Osteocyte (in vitro differentiated cells): ENCODE data around the gene NCAM2. TPM values are rescaled to one million over a fixed set of nuclear protein-coding genes. Genes with fewer than 3 reads are reported as not detected.
A peak's percentile ranks its signal among the peaks of the same experiment; 100 is the strongest.

ENCODE experiments used
- DNase-seq: peaks from one replicate; pipeline ENCODE4 v3.0.0; 2021; ENCODE audit warnings: mixed read lengths; ENCODE audit not compliant: unreplicated experiment; ENCODE audit errors: extremely low spot score
- H3K27ac Mint-ChIP-seq: one replicate; pipeline ENCODE4 v1.8.0; 2021; ENCODE audit warnings: mild to moderate bottlenecking, mixed read lengths; ENCODE audit not compliant: unreplicated experiment
- H3K27me3 Mint-ChIP-seq: one replicate; pipeline ENCODE4 v1.8.0; 2021; ENCODE audit warnings: mixed read lengths; ENCODE audit not compliant: unreplicated experiment
- H3K36me3 Mint-ChIP-seq: one replicate; pipeline ENCODE4 v1.8.0; 2021; ENCODE audit warnings: mixed read lengths; ENCODE audit not compliant: unreplicated experiment
- H3K4me1 Mint-ChIP-seq: one replicate; pipeline ENCODE4 v1.8.0; 2021; ENCODE audit warnings: mixed read lengths; ENCODE audit not compliant: unreplicated experiment
- H3K4me3 Mint-ChIP-seq: one replicate; pipeline ENCODE4 v1.8.0; 2021; ENCODE audit warnings: mild to moderate bottlenecking, moderate library complexity, mixed read lengths; ENCODE audit not compliant: unreplicated experiment
- H3K9me3 Mint-ChIP-seq: one replicate; pipeline ENCODE4 v1.8.0; 2021; ENCODE audit warnings: mixed read lengths; ENCODE audit not compliant: unreplicated experiment
- total RNA-seq: library from RNA; stranded (reverse); gene quantifications from 2 replicates; pipeline ENCODE4 v1.2.1, GENCODE V29; 2021
- TF ChIP-seq, protein P1 (sequence below): fragments of 200-600 bp; sonication (generic); IDR thresholded peaks from 2 replicates; pipeline ENCODE4 v1.5.0; 2021; ENCODE audit warnings: antibody characterized with exemption, mild to moderate bottlenecking, moderate library complexity

NCAM2 gene
- total RNA-seq, 1 donor from 2014 or later = 121 TPM

DNA sequence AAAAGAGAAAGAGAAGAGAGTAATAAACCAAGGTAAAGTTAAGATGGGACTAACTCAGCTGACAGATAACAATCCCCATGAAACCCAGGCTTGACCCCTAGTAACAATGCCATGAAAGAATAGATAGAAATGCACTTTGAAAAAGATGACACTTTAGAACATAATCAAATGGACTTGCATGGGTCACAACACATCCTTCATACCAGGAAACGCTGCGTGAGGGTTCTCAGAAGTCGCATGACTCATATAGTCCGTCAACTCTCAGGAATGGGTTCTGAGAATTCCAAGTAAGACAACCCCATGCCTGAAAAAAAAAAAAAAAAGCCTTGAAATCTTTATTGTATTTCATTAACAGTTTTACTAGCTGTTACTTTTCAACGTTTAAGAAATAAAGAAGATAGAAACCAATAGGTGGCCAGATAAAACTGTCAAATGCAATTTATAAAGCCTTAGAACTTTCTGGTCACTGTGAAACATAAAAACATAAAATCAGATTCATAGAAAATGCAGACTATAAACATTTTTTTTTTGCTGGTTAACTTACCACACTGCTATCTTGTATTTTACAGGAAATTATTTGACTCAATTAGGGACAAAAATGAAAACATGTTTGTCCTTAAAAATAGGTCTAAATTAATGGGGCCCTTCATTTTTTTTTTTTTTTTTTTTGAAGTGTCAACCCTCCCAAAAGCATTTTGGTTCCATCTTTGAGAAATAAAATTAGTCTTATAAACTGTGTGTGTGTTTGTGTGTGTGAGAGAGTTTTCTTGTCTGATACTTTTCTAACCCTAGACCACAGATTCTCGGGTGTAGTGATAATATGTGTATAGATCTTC is 202.1 kb downstream of the NCAM2 start:
- Mint-ChIP-seq H3K27ac (peak overlapping the region; percentile 93), H3K9me3 (peaks cover 3% of the 10 kb centered on the region), H3K4me3 (peak overlapping the region; percentile 56), H3K27me3 (no peaks in the 10 kb centered on the region), H3K36me3 (peaks cover 4% of the 10 kb centered on the region), H3K4me1 (peaks cover 54% of the 10 kb centered on the region)
- DNase-seq = no peak
- TF ChIP-seq, protein P1, sequence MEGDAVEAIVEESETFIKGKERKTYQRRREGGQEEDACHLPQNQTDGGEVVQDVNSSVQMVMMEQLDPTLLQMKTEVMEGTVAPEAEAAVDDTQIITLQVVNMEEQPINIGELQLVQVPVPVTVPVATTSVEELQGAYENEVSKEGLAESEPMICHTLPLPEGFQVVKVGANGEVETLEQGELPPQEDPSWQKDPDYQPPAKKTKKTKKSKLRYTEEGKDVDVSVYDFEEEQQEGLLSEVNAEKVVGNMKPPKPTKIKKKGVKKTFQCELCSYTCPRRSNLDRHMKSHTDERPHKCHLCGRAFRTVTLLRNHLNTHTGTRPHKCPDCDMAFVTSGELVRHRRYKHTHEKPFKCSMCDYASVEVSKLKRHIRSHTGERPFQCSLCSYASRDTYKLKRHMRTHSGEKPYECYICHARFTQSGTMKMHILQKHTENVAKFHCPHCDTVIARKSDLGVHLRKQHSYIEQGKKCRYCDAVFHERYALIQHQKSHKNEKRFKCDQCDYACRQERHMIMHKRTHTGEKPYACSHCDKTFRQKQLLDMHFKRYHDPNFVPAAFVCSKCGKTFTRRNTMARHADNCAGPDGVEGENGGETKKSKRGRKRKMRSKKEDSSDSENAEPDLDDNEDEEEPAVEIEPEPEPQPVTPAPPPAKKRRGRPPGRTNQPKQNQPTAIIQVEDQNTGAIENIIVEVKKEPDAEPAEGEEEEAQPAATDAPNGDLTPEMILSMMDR = no peak

DNA sequence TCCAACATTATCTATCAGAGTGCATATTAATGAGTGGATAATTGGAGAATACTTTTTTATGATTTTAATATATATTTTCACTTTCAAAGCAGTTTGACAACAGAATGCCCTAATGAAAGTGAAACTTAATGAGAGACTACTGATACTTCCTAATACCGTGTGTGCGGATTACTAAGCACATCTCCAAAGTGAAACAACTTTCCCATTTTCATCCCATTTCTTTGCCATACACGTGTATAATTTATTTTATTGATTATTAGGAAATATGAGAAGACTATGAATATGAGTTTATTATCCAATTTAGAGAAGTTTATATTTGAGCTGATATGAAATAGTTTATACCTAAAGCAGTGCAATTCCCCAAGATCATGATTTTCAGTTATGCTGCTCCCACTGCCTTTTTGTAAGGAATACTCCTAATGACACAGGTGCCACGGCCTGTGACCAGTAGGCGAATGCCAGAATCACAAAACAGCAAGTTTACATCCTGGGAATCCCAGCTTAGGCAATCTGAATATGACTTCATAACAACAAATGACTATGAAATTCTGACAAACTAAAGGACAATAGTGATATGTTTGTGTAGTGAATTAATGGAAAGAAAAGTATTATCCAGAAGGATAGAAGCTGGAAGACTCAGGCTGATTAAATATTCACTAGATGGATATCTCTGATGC is 202.9 kb downstream of the NCAM2 start:
- DNase-seq = no peak
- H3K9me3 Mint-ChIP-seq = peaks cover 3% of the 10 kb centered on the region
- H3K27ac Mint-ChIP-seq = peak overlapping the region; percentile 93
- H3K4me3 Mint-ChIP-seq = peak overlapping the region; percentile 56
- H3K27me3 Mint-ChIP-seq = no peaks in the 10 kb centered on the region
- TF ChIP-seq, protein P1 = no peak
- peaks cover 4% of the 10 kb centered on the region for H3K36me3 Mint-ChIP-seq
- peaks cover 46% of the 10 kb centered on the region for H3K4me1 Mint-ChIP-seq

DNA sequence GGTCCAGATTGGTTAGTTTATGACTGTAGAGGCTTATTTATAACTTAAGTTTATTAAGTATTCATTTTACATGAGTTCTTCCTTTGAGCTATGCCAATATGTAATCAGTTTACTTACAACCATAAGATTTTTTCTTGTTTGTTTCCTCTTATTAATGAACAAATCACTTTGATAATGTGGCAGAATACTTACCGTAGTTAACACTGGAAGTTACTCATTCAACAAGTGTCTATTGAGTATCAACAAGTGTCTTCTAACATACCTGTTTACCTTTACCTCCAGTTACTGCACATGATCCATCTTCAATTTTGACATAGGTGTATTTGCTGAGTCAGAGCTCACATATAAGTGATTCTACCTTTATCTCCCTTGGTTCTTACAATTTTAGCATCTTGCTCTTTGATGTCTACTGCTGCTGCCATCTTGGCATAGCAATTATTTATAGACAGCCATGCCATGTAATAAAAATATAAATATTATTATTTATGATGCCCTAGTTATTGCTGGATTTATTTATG is 205.7 kb downstream of the NCAM2 start:
- H3K4me3 Mint-ChIP-seq = no peak overlapping the region

DNA sequence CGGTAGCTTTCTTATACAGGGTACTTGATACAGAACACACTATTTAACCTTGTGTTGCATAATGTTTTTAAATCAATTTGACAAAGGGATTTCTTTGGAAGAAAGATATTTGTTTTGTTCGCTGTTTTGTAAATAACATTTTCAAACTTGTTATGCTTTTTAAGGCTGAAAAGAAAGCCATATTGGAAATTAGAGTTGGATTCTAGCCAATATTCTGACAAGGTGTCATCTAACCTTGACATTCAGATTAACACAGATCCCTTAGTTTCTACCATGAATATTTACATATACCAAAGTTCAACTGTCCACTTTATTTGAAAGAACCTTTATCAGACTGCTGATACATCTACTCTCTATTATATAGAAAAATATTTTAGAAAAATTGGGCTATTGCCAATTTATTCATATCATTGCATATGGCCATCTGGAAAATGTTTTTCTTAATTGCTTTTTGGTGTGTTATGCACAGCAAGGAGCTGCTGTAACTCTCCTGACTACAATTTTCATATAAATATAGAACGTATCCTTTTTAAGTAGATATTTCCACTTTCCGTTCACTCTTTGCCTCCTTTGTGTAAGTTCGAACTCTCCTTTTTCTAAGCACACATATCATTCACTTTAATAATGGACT is 206.3 kb downstream of the NCAM2 start:
- Mint-ChIP-seq H3K27me3 (no peaks in the 10 kb centered on the region), H3K4me1 (peaks cover 29% of the 10 kb centered on the region), H3K9me3 (peaks cover 3% of the 10 kb centered on the region), H3K36me3 (no peaks in the 10 kb centered on the region), H3K4me3 (no peak overlapping the region), H3K27ac (no peak overlapping the region)
- no peak for DNase-seq
- TF ChIP-seq, protein P1 = no peak

More for the DNA sequence above, 205.7 kb downstream of the NCAM2 start:
- TF ChIP-seq, protein P1 = no peak
- DNase-seq = no peak
- Mint-ChIP-seq H3K4me1 (peaks cover 35% of the 10 kb centered on the region), H3K27me3 (no peaks in the 10 kb centered on the region), H3K9me3 (peaks cover 3% of the 10 kb centered on the region), H3K36me3 (no peaks in the 10 kb centered on the region), H3K27ac (no peak overlapping the region)
